H9 (cell line): ENCODE measurements around the gene THSD4. TPM values are rescaled to one million over a fixed set of nuclear protein-coding genes. Genes with fewer than 3 reads are reported as not detected.

Experiments used
- DNase-seq: peaks from one replicate; pipeline ENCODE4 v3.0.0-alpha.2; 2017
- H2AFZ ChIP-seq: one replicate; pipeline ENCODE4 v1.6.1; 2013; ENCODE audit warnings: mild to moderate bottlenecking, low read length, control low read depth, moderate library complexity
- H2AK5ac ChIP-seq: 2 replicates; pipeline ENCODE4 v1.6.1; 2013; ENCODE audit warnings: low read length, control low read depth, mixed read lengths; ENCODE audit not compliant: insufficient read length
- H2BK120ac ChIP-seq: one replicate; pipeline ENCODE4 v1.6.1; 2013; ENCODE audit warnings: low read depth, mild to moderate bottlenecking, low read length, control low read depth, inconsistent platforms; ENCODE audit not compliant: poor library complexity, severe bottlenecking
- H2BK12ac ChIP-seq: 2 replicates; pipeline ENCODE4 v1.6.1; 2013; ENCODE audit warnings: low read length, control low read depth, mixed read lengths, low read depth; ENCODE audit not compliant: insufficient read length
- H2BK15ac ChIP-seq: 2 replicates; pipeline ENCODE4 v1.6.1; 2013; ENCODE audit warnings: low read depth, low read length, control low read depth
- H2BK20ac ChIP-seq: one replicate; pipeline ENCODE4 v1.6.1; 2013; ENCODE audit warnings: low read depth, mild to moderate bottlenecking, low read length, control low read depth, inconsistent platforms; ENCODE audit not compliant: poor library complexity, severe bottlenecking
- H2BK5ac ChIP-seq: 2 replicates; pipeline ENCODE4 v1.6.1; 2013; ENCODE audit warnings: low read length, control low read depth, mixed read lengths; ENCODE audit not compliant: insufficient read length
- H3K14ac ChIP-seq: 2 replicates; pipeline ENCODE4 v1.6.1; 2013; ENCODE audit warnings: low read length, control low read depth; ENCODE audit not compliant: insufficient read depth
- H3K18ac ChIP-seq: 2 replicates; pipeline ENCODE4 v1.6.1; 2013; ENCODE audit warnings: low read depth, mild to moderate bottlenecking, mixed read lengths, low read length, control low read depth; ENCODE audit not compliant: insufficient read length
- H3K23ac ChIP-seq: 2 replicates; pipeline ENCODE4 v1.6.1; 2013; ENCODE audit warnings: low read length, control low read depth, mixed read lengths, low read depth; ENCODE audit not compliant: insufficient read length
- H3K23me2 ChIP-seq: 2 replicates; pipeline ENCODE4 v1.6.1; 2013; ENCODE audit warnings: low read depth, mild to moderate bottlenecking, mixed read lengths, low read length, control low read depth; ENCODE audit not compliant: insufficient read length, poor library complexity, severe bottlenecking
- H3K27ac ChIP-seq: 2 replicates; pipeline ENCODE4 v1.5.1; 2013; ENCODE audit warnings: low read length, control low read depth, mixed read lengths, low read depth; ENCODE audit not compliant: insufficient read length
- H3K27me3 ChIP-seq: 2 replicates; pipeline ENCODE4 v1.6.1; 2013; ENCODE audit warnings: low read length, control low read depth, inconsistent platforms; ENCODE audit not compliant: insufficient read depth
- H3K4ac ChIP-seq: 2 replicates; pipeline ENCODE4 v1.6.1; 2013; ENCODE audit warnings: low read depth, mild to moderate bottlenecking, control low read depth, inconsistent platforms, low read length, moderate library complexity
- H3K4me1 ChIP-seq: 2 replicates; pipeline ENCODE4 v1.6.1; 2013; ENCODE audit warnings: low read length, control low read depth, inconsistent platforms; ENCODE audit not compliant: insufficient read depth
- H3K4me2 ChIP-seq: 2 replicates; pipeline ENCODE4 v1.6.1; 2013; ENCODE audit warnings: low read length, control low read depth, mixed read lengths; ENCODE audit not compliant: insufficient read length, insufficient read depth
- H3K56ac ChIP-seq: 2 replicates; pipeline ENCODE4 v1.6.1; 2013; ENCODE audit warnings: low read depth, mild to moderate bottlenecking, mixed read lengths, low read length, control low read depth; ENCODE audit not compliant: insufficient read length
- H3K79me1 ChIP-seq: 2 replicates; pipeline ENCODE4 v1.6.1; 2013; ENCODE audit warnings: low read depth, mild to moderate bottlenecking, moderate library complexity, low read length, control low read depth, inconsistent platforms; ENCODE audit not compliant: insufficient read depth, poor library complexity, severe bottlenecking
- H3K79me2 ChIP-seq: 2 replicates; pipeline ENCODE4 v1.6.1; 2013; ENCODE audit warnings: low read length, control low read depth, inconsistent platforms; ENCODE audit not compliant: insufficient read depth
- H3K9ac ChIP-seq: 2 replicates; pipeline ENCODE4 v1.6.1; 2013; ENCODE audit warnings: low read length, control low read depth, mixed read lengths; ENCODE audit not compliant: insufficient read length; ENCODE audit errors: extremely low read depth
- H3K9me3 ChIP-seq: one replicate; pipeline ENCODE4 v1.6.1; 2013; ENCODE audit warnings: low read depth, low read length, inconsistent platforms; ENCODE audit not compliant: control insufficient read depth
- H3T11ph ChIP-seq: one replicate; pipeline ENCODE4 v1.6.1; 2013; ENCODE audit warnings: mild to moderate bottlenecking, low read length, control low read depth, inconsistent platforms
- H4K20me1 ChIP-seq: one replicate; pipeline ENCODE4 v1.6.1; 2013; ENCODE audit not compliant: control insufficient read depth, insufficient read length, insufficient read depth
- H4K5ac ChIP-seq: 2 replicates; pipeline ENCODE4 v1.6.1; 2013; ENCODE audit warnings: low read depth, mild to moderate bottlenecking, mixed read lengths, low read length, control low read depth; ENCODE audit not compliant: insufficient read length
- H4K8ac ChIP-seq: replicated peaks from 2 replicates; pipeline ENCODE4 v1.6.1; 2013; ENCODE audit warnings: low read length, control low read depth, mixed read lengths, low read depth; ENCODE audit not compliant: insufficient read length
- H4K91ac ChIP-seq: 2 replicates; pipeline ENCODE4 v1.6.1; 2013; ENCODE audit warnings: low read depth, mild to moderate bottlenecking, moderate library complexity, mixed read lengths, low read length, control low read depth; ENCODE audit not compliant: insufficient read length
- H3K27ac Mint-ChIP-seq, 3 experiments: 2 replicates in 2 of 3; 3 replicates in 1 of 3; pipeline ENCODE4 v1.8.0; 2020 to 2021; ENCODE audit warnings: mixed read lengths in 3 of 3, mild to moderate bottlenecking in 1 of 3, moderate library complexity in 1 of 3
- H3K27me3 Mint-ChIP-seq: 2 replicates; pipeline ENCODE4 v1.8.0; 2021; ENCODE audit warnings: low read depth, mild to moderate bottlenecking, moderate library complexity, mixed read lengths
- H3K36me3 Mint-ChIP-seq, 3 experiments: 2 replicates in 2 of 3; 3 replicates in 1 of 3; pipeline ENCODE4 v1.8.0; 2020 to 2021; ENCODE audit warnings: low read depth in 3 of 3, mixed read lengths in 3 of 3; ENCODE audit not compliant: insufficient read depth in 1 of 3
- H3K4me1 Mint-ChIP-seq, 2 experiments: 2 replicates each; pipeline ENCODE4 v1.8.0; 2020; ENCODE audit warnings: mixed read lengths in 2 of 2
- H3K4me3 Mint-ChIP-seq, 2 experiments: 2 replicates in 1 of 2; 3 replicates in 1 of 2; pipeline ENCODE4 v1.8.0; 2020 to 2021; ENCODE audit warnings: mild to moderate bottlenecking in 2 of 2, mixed read lengths in 2 of 2, moderate library complexity in 1 of 2
- H3K9me3 Mint-ChIP-seq, 2 experiments: 2 replicates in 1 of 2; 3 replicates in 1 of 2; pipeline ENCODE4 v1.8.0; 2020; ENCODE audit warnings: mild to moderate bottlenecking in 2 of 2, mixed read lengths in 2 of 2, moderate library complexity in 1 of 2
- WGBS: extraction: QIAGEN DNeasy Blood & Tissue Kit; methylation state at CpG from one replicate; pipeline ENCODE4 v1.1.7; 2013; ENCODE audit warnings: missing lambda C conversion rate, low lambda C conversion rate, mixed read lengths; ENCODE audit not compliant: insufficient read length; ENCODE audit errors: extremely low coverage; 5-methylcytosine and 5-hydroxymethylcytosine counted together
- total RNA-seq: library from RNA; stranded (reverse); gene quantifications from 2 replicates; pipeline ENCODE4 v1.2.1, GENCODE V29; 2021
- TF ChIP-seq, protein P1 (sequence below): fragments of 200-600 bp; sonication (generic); conservative IDR thresholded peaks from 3 replicates; pipeline ENCODE4 v1.8.0; 2021; ENCODE audit warnings: antibody characterized with exemption, mild to moderate bottlenecking

Gene THSD4
- total RNA-seq, 1 experiment from 2014 or later, result 5.5 TPM

DNA sequence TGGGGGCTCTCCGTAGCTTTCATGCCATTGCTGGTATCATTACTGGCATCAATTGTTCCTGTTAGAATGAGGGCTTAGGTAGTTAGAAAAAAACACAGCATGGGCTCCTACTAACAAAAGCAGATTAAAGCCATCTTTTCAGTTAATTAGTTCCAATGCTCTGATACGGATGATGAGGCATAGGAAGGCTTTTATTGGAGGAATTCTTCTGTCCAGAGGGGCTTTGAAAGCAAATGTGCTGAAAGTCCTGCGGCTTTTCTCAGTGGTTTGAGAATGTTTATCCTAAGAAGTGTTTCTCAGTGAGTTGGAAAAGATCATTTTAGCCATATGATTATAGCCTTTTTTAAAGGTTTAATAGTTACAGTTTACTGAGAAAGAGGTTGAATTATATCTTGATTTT lies 198.5 kb downstream of the THSD4 start:
- Histone ChIP-seq H3K79me1 (no peaks in the 10 kb centered on the region), H3K27me3 (no peaks in the 10 kb centered on the region), H3K23ac (no peak overlapping the region), H2BK120ac (no peak overlapping the region), H4K8ac (no peak overlapping the region), H2BK5ac (no peak overlapping the region), H3K14ac (no peak overlapping the region), H3K4me1 (no peaks in the 10 kb centered on the region), H3K4me2 (no peak overlapping the region), H4K5ac (no peak overlapping the region), H4K91ac (no peak overlapping the region), H3K79me2 (no peaks in the 10 kb centered on the region), H3T11ph (no peak overlapping the region), H2BK12ac (no peak overlapping the region), H2BK15ac (no peak overlapping the region), H3K56ac (no peak overlapping the region), H2BK20ac (no peak overlapping the region), H2AK5ac (no peak overlapping the region), H3K18ac (no peak overlapping the region), H3K9ac (no peak overlapping the region), H3K27ac (no peak overlapping the region), H4K20me1 (no peaks in the 10 kb centered on the region), H3K4ac (no peak overlapping the region), H3K9me3 (no peaks in the 10 kb centered on the region), H2AFZ (no peak overlapping the region), H3K23me2 (no peaks in the 10 kb centered on the region)
- no peaks in the 10 kb centered on the region; the same call in 1 of the 2 replicates for H3K27me3 Mint-ChIP-seq
- H3K4me1 Mint-ChIP-seq, result peaks cover 22 to 37% of the 10 kb centered on the region in 2 experiments
- H3K36me3 Mint-ChIP-seq, result peaks cover 8 to 22% (median 10%) of the 10 kb centered on the region in 3 experiments; a peak in 5 of 7 replicates
- TF ChIP-seq, protein P1, sequence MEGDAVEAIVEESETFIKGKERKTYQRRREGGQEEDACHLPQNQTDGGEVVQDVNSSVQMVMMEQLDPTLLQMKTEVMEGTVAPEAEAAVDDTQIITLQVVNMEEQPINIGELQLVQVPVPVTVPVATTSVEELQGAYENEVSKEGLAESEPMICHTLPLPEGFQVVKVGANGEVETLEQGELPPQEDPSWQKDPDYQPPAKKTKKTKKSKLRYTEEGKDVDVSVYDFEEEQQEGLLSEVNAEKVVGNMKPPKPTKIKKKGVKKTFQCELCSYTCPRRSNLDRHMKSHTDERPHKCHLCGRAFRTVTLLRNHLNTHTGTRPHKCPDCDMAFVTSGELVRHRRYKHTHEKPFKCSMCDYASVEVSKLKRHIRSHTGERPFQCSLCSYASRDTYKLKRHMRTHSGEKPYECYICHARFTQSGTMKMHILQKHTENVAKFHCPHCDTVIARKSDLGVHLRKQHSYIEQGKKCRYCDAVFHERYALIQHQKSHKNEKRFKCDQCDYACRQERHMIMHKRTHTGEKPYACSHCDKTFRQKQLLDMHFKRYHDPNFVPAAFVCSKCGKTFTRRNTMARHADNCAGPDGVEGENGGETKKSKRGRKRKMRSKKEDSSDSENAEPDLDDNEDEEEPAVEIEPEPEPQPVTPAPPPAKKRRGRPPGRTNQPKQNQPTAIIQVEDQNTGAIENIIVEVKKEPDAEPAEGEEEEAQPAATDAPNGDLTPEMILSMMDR, result no peak
- no CpG with 5 or more reads among the region's 3 CpGs for WGBS
- H3K9me3 Mint-ChIP-seq, result peaks cover 9 to 15% of the 10 kb centered on the region in 2 experiments
- no peak overlapping the region for H3K4me3 Mint-ChIP-seq
- no peak for DNase-seq
- peak overlapping the region in 1 of 3 experiments; percentile 82; a peak in 1 of 7 replicates for H3K27ac Mint-ChIP-seq
